ACC112 (cell line): ENCODE measurements around the gene SEPTIN8.

ENCODE experiments used
- H2AFZ ChIP-seq: fragments of 200-600 bp; sonication (generic); one replicate; pipeline ENCODE4 v1.6.0; 2017; ENCODE audit warnings: antibody characterized with exemption, low read length; ENCODE audit not compliant: unreplicated experiment
- H3K27ac ChIP-seq: fragments of 200-600 bp; sonication (generic); 2 replicates; pipeline ENCODE4 v1.5.1; 2014; ENCODE audit warnings: low read depth, mild to moderate bottlenecking, antibody characterized with exemption, low read length, moderate library complexity
- H3K27me3 ChIP-seq: fragments of 200-600 bp; sonication (generic); 2 replicates; pipeline ENCODE4 v1.6.1; 2014; ENCODE audit warnings: mild to moderate bottlenecking, antibody characterized with exemption, low read length, moderate library complexity, mixed read lengths; ENCODE audit not compliant: insufficient read depth
- H3K36me3 ChIP-seq: fragments of 200-600 bp; sonication (generic); 2 replicates; pipeline ENCODE4 v1.6.1; 2016; ENCODE audit warnings: mild to moderate bottlenecking, antibody characterized with exemption, low read length, moderate library complexity, mixed read lengths; ENCODE audit not compliant: insufficient read depth
- H3K4me1 ChIP-seq: fragments of 200-600 bp; sonication (generic); one replicate; pipeline ENCODE4 v1.6.1; 2016; ENCODE audit warnings: low read length, mixed read lengths; ENCODE audit not compliant: insufficient read depth, unreplicated experiment, control insufficient read depth
- H3K4me3 ChIP-seq: fragments of 200-600 bp; sonication (generic); 2 replicates; pipeline ENCODE4 v1.5.1; 2014; ENCODE audit warnings: mild to moderate bottlenecking, low read depth, low read length
- H3K79me2 ChIP-seq: fragments of 200-600 bp; sonication (generic); one replicate; pipeline ENCODE4 v1.6.0; 2016; ENCODE audit warnings: low read length; ENCODE audit not compliant: control insufficient read depth, unreplicated experiment, insufficient read depth

Gene SEPTIN8

GRCh38 chr5:132729896-132730295, 47.1 kb downstream of the SEPTIN8 start:
- no peaks in the 10 kb centered on the region for H3K27me3 ChIP-seq
- H3K4me1 ChIP-seq, result no peaks in the 10 kb centered on the region
- no peaks in the 10 kb centered on the region for H3K79me2 ChIP-seq
- H2AFZ ChIP-seq, result no peak overlapping the region
- H3K4me3 ChIP-seq, result no peak overlapping the region
- no peaks in the 10 kb centered on the region for H3K36me3 ChIP-seq
- H3K27ac ChIP-seq, result no peak overlapping the region

GRCh38 chr5:132725745-132726144, 51.3 kb downstream of the SEPTIN8 start:
- Histone ChIP-seq H3K36me3 (no peaks in the 10 kb centered on the region), H3K27me3 (no peaks in the 10 kb centered on the region), H3K4me1 (no peaks in the 10 kb centered on the region), H3K4me3 (no peak overlapping the region), H3K79me2 (no peaks in the 10 kb centered on the region), H3K27ac (no peak overlapping the region), H2AFZ (no peak overlapping the region)

- H3K27ac ChIP-seq, result no peak overlapping the region
- no peaks in the 10 kb centered on the region for H3K27me3 ChIP-seq
- H3K36me3 ChIP-seq, result no peaks in the 10 kb centered on the region
- no peaks in the 10 kb centered on the region for H3K4me1 ChIP-seq
- H3K79me2 ChIP-seq, result no peaks in the 10 kb centered on the region
- no peak overlapping the region for H2AFZ ChIP-seq
- no peak overlapping the region for H3K4me3 ChIP-seq
Observed at GRCh38 chr5:132718544-132719312, 58.3 kb downstream of the SEPTIN8 start.

- no peaks in the 10 kb centered on the region for H3K27me3 ChIP-seq
- H3K27ac ChIP-seq, result no peak overlapping the region
- H3K4me3 ChIP-seq, result peak overlapping the region; percentile 21; the same call in 1 of the 2 replicates
- H3K4me1 ChIP-seq, result no peaks in the 10 kb centered on the region
- H2AFZ ChIP-seq, result no peak overlapping the region
- no peaks in the 10 kb centered on the region for H3K79me2 ChIP-seq
- no peaks in the 10 kb centered on the region for H3K36me3 ChIP-seq
Observed at GRCh38 chr5:132714456-132715307, 62.4 kb downstream of the SEPTIN8 start.

- no peak overlapping the region for H3K27ac ChIP-seq
- H3K27me3 ChIP-seq, result no peaks in the 10 kb centered on the region
- no peak overlapping the region for H3K4me3 ChIP-seq
- no peaks in the 10 kb centered on the region for H3K79me2 ChIP-seq
- H3K4me1 ChIP-seq, result peaks cover 10% of the 10 kb centered on the region
- H2AFZ ChIP-seq, result no peak overlapping the region
- H3K36me3 ChIP-seq, result no peaks in the 10 kb centered on the region
Observed at GRCh38 chr5:132708645-132709044, 68.4 kb downstream of the SEPTIN8 start.

GRCh38 chr5:132704875-132705274, 72.2 kb downstream of the SEPTIN8 start:
- Histone ChIP-seq H3K4me3 (no peak overlapping the region), H3K36me3 (no peaks in the 10 kb centered on the region; the same call in 1 of the 2 replicates), H3K79me2 (no peaks in the 10 kb centered on the region), H3K27me3 (no peaks in the 10 kb centered on the region), H3K4me1 (peaks cover 10% of the 10 kb centered on the region), H3K27ac (no peak overlapping the region), H2AFZ (no peak overlapping the region)
